ENCODE results near the gene CEP95. TPM values are rescaled to one million over a fixed set of nuclear protein-coding genes. Genes with fewer than 3 reads are reported as not detected.

The CEP95 gene
- total RNA-seq, 1 donor from 2014 or later = 6.9 TPM

DNA sequence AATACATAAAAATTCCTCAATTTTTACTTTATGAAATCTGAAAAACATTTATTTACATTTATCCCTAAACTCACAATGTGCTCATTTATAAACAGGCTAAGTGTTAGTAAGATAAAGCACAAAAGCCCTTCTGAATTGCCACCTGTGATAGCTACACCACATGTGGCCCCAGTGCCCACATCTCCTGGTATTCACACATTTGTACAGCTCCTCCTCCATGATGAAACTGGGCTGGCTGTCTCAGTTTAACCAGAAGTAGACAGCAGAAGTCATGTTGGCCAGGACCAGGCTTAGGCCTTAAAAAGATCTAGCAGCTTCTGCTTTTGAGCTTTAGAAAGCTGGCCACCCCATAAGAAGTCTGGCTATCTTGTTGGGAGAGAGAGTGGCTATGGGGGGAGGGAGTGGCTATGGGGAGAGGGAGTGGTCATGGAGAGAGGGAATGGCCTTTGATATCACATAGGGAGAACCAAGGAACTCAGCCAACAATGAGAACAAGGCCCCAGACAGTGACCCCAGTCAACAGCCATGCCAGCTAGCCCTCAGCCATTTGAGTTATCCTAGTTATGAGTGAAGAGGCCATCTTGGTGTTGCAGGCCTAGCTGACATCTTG is 47.4 kb downstream of the CEP95 start:
- H3K4me1 ChIP-seq = no peaks in the 10 kb centered on the region
- DNase-seq (ENCODE audit: low spot score in 2 of 2) = no peak
- intact Hi-C loops (cut with DNase I) = no loop called here
- no peak overlapping the region for H3K27ac ChIP-seq
- no peaks in the 10 kb centered on the region for H3K9me3 ChIP-seq
- TF ChIP-seq, protein P1, sequence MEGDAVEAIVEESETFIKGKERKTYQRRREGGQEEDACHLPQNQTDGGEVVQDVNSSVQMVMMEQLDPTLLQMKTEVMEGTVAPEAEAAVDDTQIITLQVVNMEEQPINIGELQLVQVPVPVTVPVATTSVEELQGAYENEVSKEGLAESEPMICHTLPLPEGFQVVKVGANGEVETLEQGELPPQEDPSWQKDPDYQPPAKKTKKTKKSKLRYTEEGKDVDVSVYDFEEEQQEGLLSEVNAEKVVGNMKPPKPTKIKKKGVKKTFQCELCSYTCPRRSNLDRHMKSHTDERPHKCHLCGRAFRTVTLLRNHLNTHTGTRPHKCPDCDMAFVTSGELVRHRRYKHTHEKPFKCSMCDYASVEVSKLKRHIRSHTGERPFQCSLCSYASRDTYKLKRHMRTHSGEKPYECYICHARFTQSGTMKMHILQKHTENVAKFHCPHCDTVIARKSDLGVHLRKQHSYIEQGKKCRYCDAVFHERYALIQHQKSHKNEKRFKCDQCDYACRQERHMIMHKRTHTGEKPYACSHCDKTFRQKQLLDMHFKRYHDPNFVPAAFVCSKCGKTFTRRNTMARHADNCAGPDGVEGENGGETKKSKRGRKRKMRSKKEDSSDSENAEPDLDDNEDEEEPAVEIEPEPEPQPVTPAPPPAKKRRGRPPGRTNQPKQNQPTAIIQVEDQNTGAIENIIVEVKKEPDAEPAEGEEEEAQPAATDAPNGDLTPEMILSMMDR (IDR thresholded peaks at IDR 0.05) = no peak
- H3K4me3 ChIP-seq = no peak overlapping the region
- peaks cover 10 to 66% of the 10 kb centered on the region in 2 donors for H3K36me3 ChIP-seq
- H3K27me3 ChIP-seq = no peaks in the 10 kb centered on the region

DNA sequence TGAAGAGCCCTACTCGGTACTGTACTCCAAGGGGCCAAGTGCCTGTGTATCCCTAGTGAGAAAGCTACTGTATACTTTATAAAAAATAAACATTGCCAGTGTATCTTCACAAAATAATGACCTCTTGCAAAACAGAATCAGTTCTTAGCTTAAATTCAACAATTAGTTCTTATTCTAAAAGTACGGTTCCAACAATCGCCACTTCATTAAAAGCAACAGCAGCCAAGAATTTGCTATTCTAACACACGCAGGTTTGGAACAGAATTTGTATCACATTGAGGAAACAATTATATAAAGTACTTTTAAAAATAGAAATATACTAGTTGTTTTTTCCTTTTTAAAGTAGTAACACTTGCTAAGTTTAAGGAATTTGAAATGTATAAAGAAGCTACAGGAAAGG is 48.5 kb downstream of the CEP95 start:
- TF ChIP-seq, protein P1 (IDR thresholded peaks at IDR 0.05) = no peak
- no peaks in the 10 kb centered on the region for H3K9me3 ChIP-seq

GRCh38 chr17:64564098-64564497 is 57.3 kb downstream of the CEP95 start:
- Histone ChIP-seq H3K36me3 (peaks cover 39 to 50% of the 10 kb centered on the region in 2 donors), H3K9me3 (no peaks in the 10 kb centered on the region), H3K4me1 (no peaks in the 10 kb centered on the region), H3K27me3 (no peaks in the 10 kb centered on the region), H3K27ac (no peak overlapping the region), H3K4me3 (no peak overlapping the region)
- intact Hi-C loops (cut with DNase I) = no loop called here
- DNase-seq (ENCODE audit: low spot score in 2 of 2) = no peak
- TF ChIP-seq, protein P1 (IDR thresholded peaks at IDR 0.05) = no peak

More for the DNA sequence above, 48.5 kb downstream of the CEP95 start:
- Histone ChIP-seq H3K27ac (no peak overlapping the region), H3K36me3 (peaks cover 12 to 63% of the 10 kb centered on the region in 2 donors), H3K27me3 (no peaks in the 10 kb centered on the region), H3K4me3 (no peak overlapping the region), H3K4me1 (no peaks in the 10 kb centered on the region)
- intact Hi-C loops (cut with DNase I) = no loop called here
- DNase-seq (ENCODE audit: low spot score in 2 of 2) = no peak

DNA sequence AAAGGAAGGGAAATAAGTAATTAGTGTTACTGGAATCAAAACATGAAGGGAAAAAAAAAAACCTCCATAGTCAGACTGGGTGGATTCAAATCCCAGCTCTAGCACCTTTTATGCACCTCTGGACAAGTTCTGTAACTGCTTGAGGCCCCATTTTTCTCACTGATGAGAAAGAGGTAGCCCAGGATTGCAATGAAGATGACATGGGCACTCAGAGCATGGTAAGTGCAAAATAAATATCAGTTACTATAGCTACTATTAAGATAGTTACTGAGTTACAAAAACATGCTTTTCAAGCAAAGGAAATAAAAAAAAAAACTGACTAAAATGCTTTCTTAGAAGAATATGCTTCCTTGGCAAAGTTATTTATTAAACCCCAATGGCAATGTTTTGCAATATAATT is 58.8 kb downstream of the CEP95 start:
- Histone ChIP-seq H3K4me1 (no peaks in the 10 kb centered on the region), H3K4me3 (no peak overlapping the region), H3K9me3 (no peaks in the 10 kb centered on the region), H3K36me3 (peaks cover 38 to 46% of the 10 kb centered on the region in 2 donors), H3K27me3 (no peaks in the 10 kb centered on the region), H3K27ac (no peak overlapping the region)
- TF ChIP-seq, protein P1 (IDR thresholded peaks at IDR 0.05) = no peak
- intact Hi-C loops (cut with DNase I) = no loop called here
- no peak for DNase-seq (ENCODE audit: low spot score in 2 of 2)

DNA sequence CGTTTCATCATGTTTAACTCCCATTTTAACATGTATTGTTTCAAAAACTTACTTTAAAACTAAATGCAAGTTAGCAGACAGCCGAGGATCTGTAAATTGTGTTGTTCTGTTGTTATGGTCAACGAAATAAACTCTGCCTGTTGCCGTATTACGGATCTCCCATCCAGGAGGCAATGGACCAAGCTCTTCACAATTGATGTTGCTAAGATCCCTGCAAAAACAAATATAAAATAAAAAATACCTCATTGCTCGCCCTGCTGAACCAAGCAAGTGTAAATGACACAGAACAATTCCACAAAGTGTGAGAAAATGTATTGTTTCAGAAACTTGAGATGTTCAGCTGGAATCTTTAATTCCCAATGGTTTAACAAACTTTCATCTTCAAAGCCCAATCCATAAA is 65.0 kb downstream of the CEP95 start:
- H3K27ac ChIP-seq = no peak overlapping the region
- peaks cover 26 to 36% of the 10 kb centered on the region in 2 donors for H3K36me3 ChIP-seq

More for the DNA sequence above, 65.0 kb downstream of the CEP95 start:
- Histone ChIP-seq H3K9me3 (no peaks in the 10 kb centered on the region), H3K4me1 (no peaks in the 10 kb centered on the region), H3K4me3 (no peak overlapping the region), H3K27me3 (no peaks in the 10 kb centered on the region)
- DNase-seq (ENCODE audit: low spot score in 2 of 2) = no peak
- intact Hi-C loops (cut with DNase I) = no loop called here
- TF ChIP-seq, protein P1 (IDR thresholded peaks at IDR 0.05) = no peak
